HFFc6 (cell line): ENCODE results near the gene TUBD1. TPM values are rescaled to one million over a fixed set of nuclear protein-coding genes. Genes with fewer than 3 reads are reported as not detected.

Experiments
- DNase-seq: peaks from one replicate; pipeline ENCODE4 v3.0.0-alpha.2; 2018
- H3K27ac Mint-ChIP-seq: 2 replicates; pipeline ENCODE4 v1.8.0; 2020; ENCODE audit warnings: mild to moderate bottlenecking, mixed read lengths
- H3K27me3 Mint-ChIP-seq: 2 replicates; pipeline ENCODE4 v1.8.0; 2021; ENCODE audit warnings: mild to moderate bottlenecking, moderate library complexity, mixed read lengths; ENCODE audit not compliant: insufficient read depth
- H3K36me3 Mint-ChIP-seq: 2 replicates; pipeline ENCODE4 v1.8.0; 2021; ENCODE audit warnings: low read depth, mixed read lengths
- H3K4me1 Mint-ChIP-seq: 2 replicates; pipeline ENCODE4 v1.8.0; 2020; ENCODE audit warnings: low read depth, mixed read lengths
- H3K4me3 Mint-ChIP-seq: 2 replicates; pipeline ENCODE4 v1.8.0; 2020; ENCODE audit warnings: mild to moderate bottlenecking, moderate library complexity, mixed read lengths
- H3K9me3 Mint-ChIP-seq: 2 replicates; pipeline ENCODE4 v1.8.0; 2020; ENCODE audit warnings: mild to moderate bottlenecking, mixed read lengths
- CTCF ChIP-seq: fragments of 200-600 bp; sonication (generic); IDR thresholded peaks from 2 replicates; pipeline ENCODE4 v1.5.0; 2021; ENCODE audit warnings: antibody characterized with exemption, mild to moderate bottlenecking
- total RNA-seq, 6 experiments: library from RNA; stranded (reverse); fragmentation: NEBNext Ultra II Directional; extraction: Animal tissue kit (Norgen Biotek cat#: 25700); gene quantifications; 2 replicates in 1 of 6; 3 replicates in 5 of 6; pipeline ENCODE4 v1.2.3, GENCODE V29; 2021

The TUBD1 gene
- total RNA-seq, 6 experiments from 2014 or later = 2.9 to 4.0 (median 3.3) TPM

- no peak for DNase-seq
- H3K9me3 Mint-ChIP-seq = no peaks in the 10 kb centered on the region
- no peak overlapping the region for H3K4me3 Mint-ChIP-seq
- no peaks in the 10 kb centered on the region; the same call in 1 of the 2 replicates for H3K36me3 Mint-ChIP-seq
- no peaks in the 10 kb centered on the region for H3K4me1 Mint-ChIP-seq
- TF ChIP-seq CTCF = no peak
- no peaks in the 10 kb centered on the region for H3K27me3 Mint-ChIP-seq
- no peak overlapping the region for H3K27ac Mint-ChIP-seq
Measured at GRCh38 chr17:59872351-59872750, 20.4 kb downstream of the TUBD1 start.

- H3K4me3 Mint-ChIP-seq = no peak overlapping the region
- H3K27ac Mint-ChIP-seq = no peak overlapping the region
- no peaks in the 10 kb centered on the region for H3K27me3 Mint-ChIP-seq
- H3K9me3 Mint-ChIP-seq = no peaks in the 10 kb centered on the region
- H3K36me3 Mint-ChIP-seq = no peaks in the 10 kb centered on the region
- no peak for DNase-seq
- H3K4me1 Mint-ChIP-seq = no peaks in the 10 kb centered on the region
- TF ChIP-seq CTCF = no peak
Measured at GRCh38 chr17:59870482-59870881, 22.3 kb downstream of the TUBD1 start.

GRCh38 chr17:59869941-59870218, 22.9 kb downstream of the TUBD1 start:
- Mint-ChIP-seq H3K27ac (no peak overlapping the region), H3K36me3 (no peaks in the 10 kb centered on the region), H3K4me3 (no peak overlapping the region), H3K4me1 (no peaks in the 10 kb centered on the region), H3K9me3 (no peaks in the 10 kb centered on the region), H3K27me3 (no peaks in the 10 kb centered on the region)
- DNase-seq = no peak
- no peak for TF ChIP-seq CTCF

GRCh38 chr17:59863616-59864015, 29.1 kb downstream of the TUBD1 start:
- Mint-ChIP-seq H3K4me3 (no peak overlapping the region), H3K4me1 (no peaks in the 10 kb centered on the region; the same call in 1 of the 2 replicates), H3K27ac (no peak overlapping the region), H3K9me3 (no peaks in the 10 kb centered on the region), H3K36me3 (no peaks in the 10 kb centered on the region), H3K27me3 (no peaks in the 10 kb centered on the region)
- no peak for TF ChIP-seq CTCF
- no peak for DNase-seq

- Mint-ChIP-seq H3K4me1 (peaks cover 12% of the 10 kb centered on the region), H3K36me3 (no peaks in the 10 kb centered on the region), H3K27me3 (no peaks in the 10 kb centered on the region), H3K9me3 (no peaks in the 10 kb centered on the region), H3K4me3 (no peak overlapping the region), H3K27ac (no peak overlapping the region)
- peak; percentile 86 for TF ChIP-seq CTCF
- peak; percentile 65 for DNase-seq
Measured at GRCh38 chr17:59859444-59860025, 33.2 kb downstream of the TUBD1 start.

GRCh38 chr17:59858932-59859331, 33.8 kb downstream of the TUBD1 start:
- H3K27me3 Mint-ChIP-seq = no peaks in the 10 kb centered on the region
- no peak overlapping the region for H3K27ac Mint-ChIP-seq
- no peaks in the 10 kb centered on the region for H3K9me3 Mint-ChIP-seq
- no peak for TF ChIP-seq CTCF
- H3K36me3 Mint-ChIP-seq = no peaks in the 10 kb centered on the region
- no peak overlapping the region for H3K4me3 Mint-ChIP-seq
- no peak for DNase-seq
- peaks cover 12% of the 10 kb centered on the region for H3K4me1 Mint-ChIP-seq
